Body of pancreas (tissue), 4 donors: Measurements from ENCODE around the gene SEMA6A.

Experiments
- CTCF ChIP-seq, 7 experiments: fragments of 450-650 bp in 4 of 7; fragments of 200-600 bp in 3 of 7; sonication (generic) in 3 of 7; IDR thresholded peaks; one replicate each; pipeline ENCODE4 v1.5.1; 2016 to 2019; ENCODE audit warnings: antibody characterized with exemption in 7 of 7
- POLR2A ChIP-seq, 3 donors: fragments of 450-650 bp; IDR thresholded peaks; one replicate each; pipeline ENCODE4 v1.6.1; 2016; ENCODE audit warnings: antibody characterized with exemption in 3 of 3, mild to moderate bottlenecking in 2 of 3

- TF ChIP-seq CTCF (IDR thresholded peaks at IDR 0.05), result no peak
- no peak for TF ChIP-seq POLR2A (IDR thresholded peaks at IDR 0.05)
Measured at GRCh38 chr5:116536316-116537083, 38.1 kb downstream of the SEMA6A start.
